Subcutaneous adipose tissue (tissue), 4 donors: Measurements from ENCODE around the gene MMP8. TPM values are rescaled to one million over a fixed set of nuclear protein-coding genes. Genes with fewer than 3 reads are reported as not detected.

Experiments used
- CTCF ChIP-seq: fragments of 450-650 bp; IDR thresholded peaks from one replicate; pipeline ENCODE4 v1.5.1; 2016; ENCODE audit warnings: low read depth, mild to moderate bottlenecking, control low read depth, antibody characterized with exemption, moderate library complexity
- total RNA-seq, 4 donors: library from RNA; depleted of rRNA; stranded (reverse); fragments of >200 nt; gene quantifications; one replicate each; pipeline ENCODE4 v1.1.0, GENCODE V29; 2016

MMP8 gene
- total RNA-seq, 4 donors from 2014 or later, result 0.19 to 11.7 (median 2.1) TPM

GRCh38 chr11:102685754-102686153, 39.0 kb downstream of the MMP8 start:
- no peak for TF ChIP-seq CTCF

- no peak for TF ChIP-seq CTCF
These were observed 39.4 kb downstream of the MMP8 start for GRCh38 chr11:102685338-102685737.

- no peak for TF ChIP-seq CTCF
These were observed 41.5 kb downstream of the MMP8 start for GRCh38 chr11:102683277-102683676.

- no peak for TF ChIP-seq CTCF
These were observed 43.8 kb downstream of the MMP8 start for GRCh38 chr11:102680945-102681344.

GRCh38 chr11:102678022-102678421, 46.7 kb downstream of the MMP8 start:
- no peak for TF ChIP-seq CTCF

GRCh38 chr11:102676084-102676483, 48.7 kb downstream of the MMP8 start:
- no peak for TF ChIP-seq CTCF

- TF ChIP-seq CTCF, result no peak
These were observed 55.1 kb downstream of the MMP8 start for GRCh38 chr11:102669664-102670063.
